Activated CD4-positive, CD25-positive, alpha-beta regulatory T cell treated with anti-CD3 and anti-CD28 coated beads, Interleukin-2, amount 50 U/mL, for 72 hours (primary cell): Measurements from ENCODE around the gene GNAQ.
"Not testable (repeated sequence)": the region's sequence is repeated elsewhere in the genome, so short reads cannot be mapped to it uniquely, and the experiment has no call there.

ENCODE experiments used
- DNase-seq: peaks from one replicate; pipeline ENCODE4 v3.0.0; 2021

GNAQ gene

GRCh38 chr9:77865385-77866047, 166.1 kb downstream of the GNAQ start:
- DNase-seq = no peak

GRCh38 chr9:77864211-77864889, 167.3 kb downstream of the GNAQ start:
- DNase-seq = no peak

GRCh38 chr9:77863638-77864037, 168.0 kb downstream of the GNAQ start:
- not testable (repeated sequence) for DNase-seq

GRCh38 chr9:77860953-77861352, 170.7 kb downstream of the GNAQ start:
- DNase-seq = not testable (repeated sequence)

- no peak for DNase-seq
These were observed 173.9 kb downstream of the GNAQ start for GRCh38 chr9:77857513-77858259.

GRCh38 chr9:77856615-77857014, 175.0 kb downstream of the GNAQ start:
- no peak for DNase-seq

- DNase-seq = no peak
These were observed 176.7 kb downstream of the GNAQ start for GRCh38 chr9:77854916-77855311.

- no peak for DNase-seq
These were observed 177.2 kb downstream of the GNAQ start for GRCh38 chr9:77854258-77854915.

- DNase-seq = no peak
These were observed 177.9 kb downstream of the GNAQ start for GRCh38 chr9:77853716-77854115.

GRCh38 chr9:77851882-77852595, 179.6 kb downstream of the GNAQ start:
- no peak for DNase-seq

GRCh38 chr9:77848897-77849296, 182.7 kb downstream of the GNAQ start:
- DNase-seq = no peak

- no peak for DNase-seq
These were observed 183.2 kb downstream of the GNAQ start for GRCh38 chr9:77848404-77848803.

- DNase-seq = no peak
These were observed 184.0 kb downstream of the GNAQ start for GRCh38 chr9:77847626-77848025.

- DNase-seq = no peak
These were observed 184.5 kb downstream of the GNAQ start for GRCh38 chr9:77847059-77847499.

- no peak for DNase-seq
These were observed 187.2 kb downstream of the GNAQ start for GRCh38 chr9:77844415-77844814.

GRCh38 chr9:77843871-77844155, 187.8 kb downstream of the GNAQ start:
- no peak for DNase-seq

GRCh38 chr9:77843076-77843870, 188.3 kb downstream of the GNAQ start:
- no peak for DNase-seq

GRCh38 chr9:77841739-77842386, 189.7 kb downstream of the GNAQ start:
- DNase-seq = no peak

- no peak for DNase-seq
These were observed 192.0 kb downstream of the GNAQ start for GRCh38 chr9:77839459-77840140.

- DNase-seq = no peak
These were observed 192.6 kb downstream of the GNAQ start for GRCh38 chr9:77838986-77839385.
